BE2C (cell line): ENCODE measurements around the gene ABCA2.
A peak's percentile ranks its signal among the peaks of the same experiment; 100 is the strongest.

Experiments
- DNase-seq: peaks from one replicate; pipeline ENCODE4 v3.0.0-alpha.2; 2020
- H3K27me3 ChIP-seq: fragments of 250-450 bp; sonication (Bioruptor Pico); 2 replicates; pipeline ENCODE4 v1.5.1; 2020; ENCODE audit warnings: mild to moderate bottlenecking
- H3K36me3 ChIP-seq: fragments of 250-450 bp; sonication (Bioruptor Pico); 2 replicates; pipeline ENCODE4 v1.5.1; 2020; ENCODE audit warnings: mild to moderate bottlenecking
- H3K4me1 ChIP-seq: fragments of 250-450 bp; sonication (Bioruptor Pico); 2 replicates; pipeline ENCODE4 v1.5.1; 2020
- H3K4me3 ChIP-seq: 2 replicates; pipeline ENCODE4 v1.5.1; 2011; ENCODE audit warnings: low read depth, low read length
- H3K9me3 ChIP-seq: fragments of 250-450 bp; sonication (Bioruptor Pico); 2 replicates; pipeline ENCODE4 v1.5.1; 2020
- TF ChIP-seq, protein P1 (sequence below): IDR thresholded peaks from 2 replicates; pipeline ENCODE4 v1.5.1; 2012; ENCODE audit warnings: mild to moderate bottlenecking, low read depth, low read length

ABCA2 gene

GRCh38 chr9:136994180-136994887 lies 33.7 kb downstream of the ABCA2 start:
- Histone ChIP-seq H3K4me3 (no peak overlapping the region), H3K36me3 (peaks cover 12% of the 10 kb centered on the region), H3K4me1 (peaks cover 19% of the 10 kb centered on the region), H3K9me3 (no peaks in the 10 kb centered on the region), H3K27me3 (no peaks in the 10 kb centered on the region)
- TF ChIP-seq, protein P1, sequence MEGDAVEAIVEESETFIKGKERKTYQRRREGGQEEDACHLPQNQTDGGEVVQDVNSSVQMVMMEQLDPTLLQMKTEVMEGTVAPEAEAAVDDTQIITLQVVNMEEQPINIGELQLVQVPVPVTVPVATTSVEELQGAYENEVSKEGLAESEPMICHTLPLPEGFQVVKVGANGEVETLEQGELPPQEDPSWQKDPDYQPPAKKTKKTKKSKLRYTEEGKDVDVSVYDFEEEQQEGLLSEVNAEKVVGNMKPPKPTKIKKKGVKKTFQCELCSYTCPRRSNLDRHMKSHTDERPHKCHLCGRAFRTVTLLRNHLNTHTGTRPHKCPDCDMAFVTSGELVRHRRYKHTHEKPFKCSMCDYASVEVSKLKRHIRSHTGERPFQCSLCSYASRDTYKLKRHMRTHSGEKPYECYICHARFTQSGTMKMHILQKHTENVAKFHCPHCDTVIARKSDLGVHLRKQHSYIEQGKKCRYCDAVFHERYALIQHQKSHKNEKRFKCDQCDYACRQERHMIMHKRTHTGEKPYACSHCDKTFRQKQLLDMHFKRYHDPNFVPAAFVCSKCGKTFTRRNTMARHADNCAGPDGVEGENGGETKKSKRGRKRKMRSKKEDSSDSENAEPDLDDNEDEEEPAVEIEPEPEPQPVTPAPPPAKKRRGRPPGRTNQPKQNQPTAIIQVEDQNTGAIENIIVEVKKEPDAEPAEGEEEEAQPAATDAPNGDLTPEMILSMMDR = no peak
- DNase-seq = no peak

GRCh38 chr9:136992819-136993369 lies 35.1 kb downstream of the ABCA2 start:
- peaks cover 12% of the 10 kb centered on the region for H3K36me3 ChIP-seq
- H3K27me3 ChIP-seq = no peaks in the 10 kb centered on the region
- peak overlapping the region; percentile 84 for H3K4me3 ChIP-seq
- DNase-seq = no peak
- TF ChIP-seq, protein P1 = no peak
- no peaks in the 10 kb centered on the region for H3K9me3 ChIP-seq
- H3K4me1 ChIP-seq = peaks cover 19% of the 10 kb centered on the region

GRCh38 chr9:136991993-136992818 lies 35.8 kb downstream of the ABCA2 start, which contains the start of gene PAXX:
TSS of gene PAXX (plus strand) at chr9:136992422. CDS start at chr9:136992444, 22 bp downstream.
- peaks cover 12% of the 10 kb centered on the region for H3K36me3 ChIP-seq
- no peaks in the 10 kb centered on the region for H3K27me3 ChIP-seq
- TF ChIP-seq, protein P1 = no peak
- peak within 1 kb of the TSS; percentile 84 for H3K4me3 ChIP-seq
- peaks cover 19% of the 10 kb centered on the region for H3K4me1 ChIP-seq
- peak; percentile 98 for DNase-seq
- H3K9me3 ChIP-seq = no peaks in the 10 kb centered on the region

DNA sequence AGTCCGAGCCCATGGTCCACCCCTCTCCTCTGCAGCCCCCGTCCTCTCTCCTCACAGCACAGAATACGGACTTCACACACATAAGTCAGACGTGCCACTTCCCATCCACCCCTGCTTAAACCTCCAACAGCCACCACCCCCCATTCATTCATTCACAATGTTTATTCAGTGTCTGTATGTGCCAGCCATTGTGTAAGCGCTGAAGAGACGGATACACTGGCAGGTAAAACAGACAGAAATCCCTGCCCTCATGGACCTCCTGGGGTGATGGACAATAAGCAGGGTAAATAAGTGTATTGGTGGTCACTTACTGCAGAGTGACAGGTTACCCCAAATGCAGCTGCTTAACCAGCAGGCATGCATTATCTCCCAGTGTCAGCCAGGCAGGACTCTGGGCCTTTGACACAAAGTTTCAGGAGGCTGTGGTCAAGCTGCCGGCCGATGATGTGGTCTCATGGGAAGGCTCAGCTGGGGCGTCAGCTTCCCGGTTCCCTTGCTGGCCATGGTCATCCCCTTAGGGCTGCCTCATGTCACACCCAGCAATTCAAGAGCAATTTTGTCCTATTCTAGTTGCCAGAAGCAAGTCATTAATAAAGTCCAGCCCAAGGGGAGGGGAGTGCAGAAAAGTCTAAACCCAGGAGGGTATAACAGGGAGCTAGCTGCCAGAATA lies 37.7 kb downstream of the ABCA2 start:
- no peaks in the 10 kb centered on the region for H3K9me3 ChIP-seq
- no peak for DNase-seq
- H3K36me3 ChIP-seq = peaks cover 12% of the 10 kb centered on the region
- TF ChIP-seq, protein P1 = no peak
- H3K4me1 ChIP-seq = peaks cover 3% of the 10 kb centered on the region; the same call in 1 of the 2 replicates
- H3K27me3 ChIP-seq = no peaks in the 10 kb centered on the region
- H3K4me3 ChIP-seq = no peak overlapping the region

DNA sequence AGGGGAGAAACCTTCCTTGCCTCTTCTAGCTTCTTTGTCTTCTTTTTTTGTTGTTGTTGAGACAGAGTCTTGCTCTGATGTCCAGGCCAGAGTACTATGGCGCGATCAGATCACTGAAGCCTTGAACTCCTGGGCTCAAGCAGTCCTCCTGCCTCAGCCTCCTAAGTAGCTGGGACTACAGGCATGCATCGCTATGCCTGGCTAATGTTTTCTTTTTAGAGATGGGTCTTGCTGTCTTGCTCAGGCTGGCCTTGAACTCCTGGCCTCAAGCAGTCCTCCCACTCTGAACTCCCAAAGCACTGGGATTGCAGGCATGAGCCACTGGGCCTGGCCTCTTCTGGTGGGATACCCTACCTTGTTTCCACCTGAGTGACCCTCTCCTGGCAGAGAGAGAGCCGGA lies 39.2 kb downstream of the ABCA2 start:
- TF ChIP-seq, protein P1 = no peak
- peaks cover 5% of the 10 kb centered on the region for H3K36me3 ChIP-seq
- no peaks in the 10 kb centered on the region; the same call in 1 of the 2 replicates for H3K4me1 ChIP-seq
- H3K27me3 ChIP-seq = no peaks in the 10 kb centered on the region
- H3K9me3 ChIP-seq = no peaks in the 10 kb centered on the region
- no peak overlapping the region for H3K4me3 ChIP-seq
- DNase-seq = no peak
